H1 (cell line): ENCODE data around the gene FABP6. TPM values are rescaled to one million over a fixed set of nuclear protein-coding genes. Genes with fewer than 3 reads are reported as not detected.

ENCODE experiments used
- CTCF ChIA-PET: fragments of 300-600 bp; sonication (Branson Sonifier 250); formaldehyde crosslinking; loops from one replicate; lab custom pipeline; 2021; ENCODE audit not compliant: partially characterized antibody; lab: Charles Lee
- POLR2A ChIA-PET: fragments of 300-600 bp; sonication (Branson Sonifier 250); formaldehyde crosslinking; loops from one replicate; lab custom pipeline; 2021; ENCODE audit warnings: inconsistent platforms; ENCODE audit not compliant: partially characterized antibody; lab: Charles Lee
- DNase-seq, 2 experiments: peaks; one replicate each; pipeline versions ENCODE4 v3.0.0 to v3.0.0-alpha.2; 2010 to 2022; ENCODE audit warnings: low spot score in 2 of 2, low read depth in 1 of 2, mixed read lengths in 1 of 2
- FAIRE-seq: peaks from 2 replicates; lab custom pipeline; 2011; peaks lifted over from hg19 to GRCh38; lab: Jason Lieb, UNC
- H2AFZ ChIP-seq: 2 replicates; pipeline ENCODE4 v1.8.1; 2012; ENCODE audit warnings: low read length, inconsistent platforms
- H2AK5ac ChIP-seq: 2 replicates; pipeline ENCODE4 v1.6.1; 2013; ENCODE audit warnings: low read depth, low read length
- H2BK120ac ChIP-seq: replicated peaks from 2 replicates; pipeline ENCODE3; 2013; ENCODE audit warnings: low read depth, low read length, inconsistent platforms
- H2BK12ac ChIP-seq: 2 replicates; pipeline ENCODE4 v1.6.1; 2013; ENCODE audit warnings: low read depth, low read length
- H2BK15ac ChIP-seq: 2 replicates; pipeline ENCODE4 v1.6.1; 2013; ENCODE audit warnings: low read length
- H2BK20ac ChIP-seq: 2 replicates; pipeline ENCODE4 v1.6.1; 2013; ENCODE audit warnings: low read length
- H2BK5ac ChIP-seq: 2 replicates; pipeline ENCODE4 v1.6.1; 2013; ENCODE audit warnings: low read depth, low read length
- H3K14ac ChIP-seq: 2 replicates; pipeline ENCODE4 v1.6.1; 2013; ENCODE audit warnings: inconsistent platforms; ENCODE audit not compliant: insufficient read length
- H3K18ac ChIP-seq: 2 replicates; pipeline ENCODE4 v1.6.1; 2013; ENCODE audit warnings: low read length; ENCODE audit errors: extremely low read depth
- H3K23ac ChIP-seq: 2 replicates; pipeline ENCODE4 v1.6.1; 2013; ENCODE audit warnings: inconsistent platforms; ENCODE audit not compliant: insufficient read length
- H3K23me2 ChIP-seq: 2 replicates; pipeline ENCODE4 v1.6.1; 2013; ENCODE audit warnings: low read depth, low read length
- H3K27ac ChIP-seq: 2 replicates; pipeline ENCODE4 v1.6.1; 2011; ENCODE audit warnings: low read depth, low read length, inconsistent platforms
- H3K27me3 ChIP-seq, 4 experiments: replicated peaks in 1 of 4; 1 replicate in 1 of 4; 2 replicates in 3 of 4; pipeline versions ENCODE4 v1.6.1 to v1.8.1; 2011 to 2013; ENCODE audit warnings: low read length in 3 of 4, mild to moderate bottlenecking in 3 of 4, inconsistent platforms in 2 of 4, mixed read lengths in 2 of 4, moderate library complexity in 1 of 4; ENCODE audit not compliant: control insufficient read depth in 3 of 4, insufficient read depth in 3 of 4; ENCODE audit errors: extremely low read depth in 1 of 4
- H3K36me3 ChIP-seq, 4 experiments: 2 replicates each; pipeline versions ENCODE4 v1.6.1 to v1.8.1; 2011 to 2013; ENCODE audit warnings: mild to moderate bottlenecking in 4 of 4, low read length in 3 of 4, moderate library complexity in 2 of 4, control low read depth in 1 of 4, inconsistent platforms in 1 of 4; ENCODE audit not compliant: insufficient read depth in 4 of 4, control insufficient read depth in 2 of 4
- H3K4ac ChIP-seq: replicated peaks from 2 replicates; pipeline ENCODE3; 2013; ENCODE audit warnings: low read length, low read depth, mixed read lengths, inconsistent platforms; ENCODE audit not compliant: insufficient read length
- H3K4me1 ChIP-seq, 4 experiments: replicated peaks in 1 of 4; 1 replicate in 1 of 4; 2 replicates in 3 of 4; pipeline versions ENCODE4 v1.6.1 to v1.8.1; 2011 to 2013; ENCODE audit warnings: low read length in 3 of 4, inconsistent platforms in 2 of 4, mixed read lengths in 1 of 4; ENCODE audit not compliant: insufficient read depth in 4 of 4, control insufficient read depth in 3 of 4
- H3K4me2 ChIP-seq, 2 experiments: 2 replicates each; pipeline versions ENCODE4 v1.6.1 to v1.8.1; 2011 to 2013; ENCODE audit warnings: low read depth in 2 of 2, low read length in 2 of 2, control low read depth in 1 of 2, inconsistent platforms in 1 of 2, mild to moderate bottlenecking in 1 of 2; ENCODE audit not compliant: insufficient read depth in 1 of 2
- H3K4me3 ChIP-seq, 4 experiments: fragments of 200-600, 300-600 bp in 1 of 4; sonication (generic), shearing (Covaris generic), sonication (Bioruptor Twin) in 1 of 4; 2 replicates each; pipeline versions ENCODE4 v1.5.1 to v1.8.1; 2011 to 2016; ENCODE audit warnings: low read length in 4 of 4, low read depth in 3 of 4, control low read depth in 2 of 4, inconsistent platforms in 2 of 4, mild to moderate bottlenecking in 2 of 4, mixed read lengths in 1 of 4, moderate library complexity in 1 of 4; ENCODE audit not compliant: insufficient read depth in 2 of 4; ENCODE audit errors: extremely low read depth in 1 of 4
- H3K56ac ChIP-seq: replicated peaks from 2 replicates; pipeline ENCODE3; 2013; ENCODE audit warnings: low read depth, mild to moderate bottlenecking, mixed read lengths, low read length, inconsistent platforms; ENCODE audit not compliant: insufficient read length
- H3K79me1 ChIP-seq: 2 replicates; pipeline ENCODE4 v1.6.1; 2013; ENCODE audit warnings: low read depth, low read length, control low read depth
- H3K79me2 ChIP-seq, 2 experiments: 2 replicates each; pipeline versions ENCODE4 v1.6.1 to v1.8.1; 2012 to 2013; ENCODE audit warnings: low read length in 2 of 2, mild to moderate bottlenecking in 2 of 2, inconsistent platforms in 1 of 2; ENCODE audit not compliant: insufficient read depth in 2 of 2, control insufficient read depth in 1 of 2
- H3K9ac ChIP-seq, 4 experiments: replicated peaks in 1 of 4; 1 replicate in 1 of 4; 2 replicates in 3 of 4; pipeline versions ENCODE4 v1.6.1 to v1.8.1; 2011 to 2013; ENCODE audit warnings: low read depth in 3 of 4, low read length in 3 of 4, control low read depth in 2 of 4, mild to moderate bottlenecking in 2 of 4, moderate library complexity in 2 of 4, inconsistent platforms in 1 of 4; ENCODE audit errors: extremely low read depth in 1 of 4
- H3K9me3 ChIP-seq, 2 experiments: 2 replicates each; pipeline versions ENCODE4 v1.6.1 to v1.8.1; 2012 to 2013; ENCODE audit warnings: mild to moderate bottlenecking in 2 of 2, moderate library complexity in 2 of 2, control low read depth in 1 of 2, inconsistent platforms in 1 of 2, low read depth in 1 of 2, low read length in 1 of 2, mixed read lengths in 1 of 2; ENCODE audit not compliant: insufficient read depth in 2 of 2
- H4K20me1 ChIP-seq, 2 experiments: replicated peaks in 1 of 2; 2 replicates each; pipeline versions ENCODE3 to v1.8.1; 2011 to 2013; ENCODE audit warnings: inconsistent platforms in 2 of 2, low read length in 2 of 2, mild to moderate bottlenecking in 1 of 2; ENCODE audit not compliant: insufficient read depth in 2 of 2, control insufficient read depth in 1 of 2
- H4K5ac ChIP-seq: 2 replicates; pipeline ENCODE4 v1.6.1; 2013; ENCODE audit warnings: low read length, low read depth, mixed read lengths, inconsistent platforms; ENCODE audit not compliant: insufficient read length
- H4K8ac ChIP-seq: 2 replicates; pipeline ENCODE4 v1.8.0; 2013; ENCODE audit warnings: mild to moderate bottlenecking, moderate library complexity, low read length, inconsistent platforms; ENCODE audit not compliant: insufficient read depth; ENCODE audit errors: extremely low read depth
- H4K91ac ChIP-seq: replicated peaks from 2 replicates; pipeline ENCODE3; 2013; ENCODE audit warnings: low read length, mixed read lengths, inconsistent platforms; ENCODE audit not compliant: insufficient read length
- CEBPB ChIP-seq: IDR thresholded peaks from 2 replicates; pipeline ENCODE4 v1.6.1; 2012; ENCODE audit warnings: low read depth, low read length
- CHD1 ChIP-seq: IDR thresholded peaks from 2 replicates; pipeline ENCODE4 v1.6.1; 2012; ENCODE audit warnings: low read depth, low read length, improper control_type of control experiment
- CREB1 ChIP-seq: IDR thresholded peaks from 2 replicates; pipeline ENCODE4 v1.6.1; 2012; ENCODE audit warnings: inconsistent platforms
- KDM4A ChIP-seq: IDR thresholded peaks from one replicate; pipeline ENCODE4 v1.7.1; 2012; ENCODE audit warnings: low read depth, mild to moderate bottlenecking, moderate library complexity, low read length, inconsistent platforms; ENCODE audit not compliant: severe bottlenecking
- PHF8 ChIP-seq: fragments of 200-600 bp; sonication (generic); conservative IDR thresholded peaks from 2 replicates; pipeline ENCODE4 v1.7.1; 2012; ENCODE audit warnings: low read depth, mild to moderate bottlenecking, inconsistent platforms, low read length, moderate library complexity
- SIN3A ChIP-seq, 2 experiments: IDR thresholded peaks in 1 of 2; conservative IDR thresholded peaks in 1 of 2; 2 replicates each; pipeline ENCODE4 v1.6.1; 2011 to 2012; ENCODE audit warnings: low read length in 2 of 2, improper control_type of control experiment in 1 of 2, low read depth in 1 of 2, mild to moderate bottlenecking in 1 of 2
- SP2 ChIP-seq: IDR thresholded peaks from 2 replicates; pipeline ENCODE4 v1.6.1; 2012; ENCODE audit warnings: mild to moderate bottlenecking, low read length, inconsistent platforms
- SP4 ChIP-seq: IDR thresholded peaks from 2 replicates; pipeline ENCODE4 v1.6.1; 2012; ENCODE audit warnings: low read length, inconsistent platforms
- TEAD4 ChIP-seq: IDR thresholded peaks from 2 replicates; pipeline ENCODE4 v1.6.1; 2012; ENCODE audit warnings: low read depth, low read length, inconsistent platforms, mixed read lengths
- USF2 ChIP-seq: IDR thresholded peaks from 2 replicates; pipeline ENCODE4 v1.6.1; 2011; ENCODE audit warnings: low read length, improper control_type of control experiment
- WGBS, 2 experiments: shearing (Covaris generic) in 1 of 2; methylation state at CpG; one replicate each; pipeline versions ENCODE4 v1.1.6 to v1.1.7; 2013 to 2015; ENCODE audit warnings: low lambda C conversion rate in 2 of 2, mixed read lengths in 2 of 2, inconsistent platforms in 1 of 2, low coverage in 1 of 2, missing lambda C conversion rate in 1 of 2; ENCODE audit not compliant: insufficient replicate concordance in 2 of 2, insufficient coverage in 1 of 2, insufficient read length in 1 of 2; ENCODE audit errors: extremely low coverage in 1 of 2, missing lambda C conversion rate in 1 of 2; 5-methylcytosine and 5-hydroxymethylcytosine counted together
- polyA plus RNA-seq, 7 experiments: library from polyadenylated mRNA; depleted of rRNA in 3 of 7; stranded (reverse) in 5 of 7; unstranded in 2 of 7; fragments of >200 nt in 5 of 7; fragments of 200-250 nt in 2 of 7; gene quantifications; 1 replicate in 5 of 7; 2 replicates in 1 of 7; 4 replicates in 1 of 7; pipeline versions ENCODE4 v1.2.1 to v1.2.3, GENCODE V29; 2011 to 2013; ENCODE audit warnings: missing spikeins in 2 of 7, mixed read lengths in 2 of 7
- total RNA-seq: library from RNA; stranded (reverse); fragmentation: NEBNext Ultra II Directional; extraction: Animal tissue kit (Norgen Biotek cat#: 25700); gene quantifications from 2 replicates; pipeline ENCODE4 v1.2.1, GENCODE V29; 2021

The FABP6 gene
- total and polyA plus RNA-seq, 2 of the 8 experiments (the other 6 are each of a cell fraction or from before 2014, with no cell fraction given): 4.8 to 6.1 TPM

GRCh38 chr5:160272889-160273288, 43.6 kb downstream of the FABP6 start:
- ChIA-PET CTCF (interaction anchor here (1.2 to 27.2 kb wide), 5 partner anchors 14 to 73 kb away, joined by 3 to 362 read pairs (median 8); no protein-coding TSS in a partner anchor), POLR2A (interaction anchor here (1.0 to 3.1 kb wide), 5 partner anchors 9 to 24 kb away, joined by 3 to 12 read pairs (median 4); no protein-coding TSS in a partner anchor)
- TF ChIP-seq CEBPB (no peak), CREB1 (no peak), SIN3A (conservative IDR thresholded peaks at IDR 0.05 in 1 of 2, IDR thresholded peaks at IDR 0.05 in 1 of 2; ENCODE audit: low read depth in 1 of 2, low read length in 2 of 2) (no peak), USF2 (no peak), PHF8 (no peak), TEAD4 (no peak), SP4 (no peak), SP2 (no peak), KDM4A (no peak), CHD1 (no peak)
- peaks cover 0 to 2% of the 10 kb centered on the region in 2 experiments for H4K20me1 ChIP-seq
- H4K8ac ChIP-seq: no peak overlapping the region
- DNase-seq (no peak), FAIRE-seq (no peak)
- H3K79me2 ChIP-seq: peaks cover 0 to 3% of the 10 kb centered on the region in 2 experiments; a peak in 1 of 4 replicates
- H2BK20ac ChIP-seq: no peak overlapping the region
- H2AK5ac ChIP-seq: no peak overlapping the region
- peaks cover 2 to 23% (median 7%) of the 10 kb centered on the region in 4 experiments; a peak in 6 of 8 replicates for H3K36me3 ChIP-seq
- H4K91ac ChIP-seq: no peak overlapping the region
- no peak overlapping the region for H2BK5ac ChIP-seq
- H4K5ac ChIP-seq: no peak overlapping the region
- H3K9ac ChIP-seq: no peak overlapping the region
- no peaks in the 10 kb centered on the region for H3K23me2 ChIP-seq
- H3K4me2 ChIP-seq: no peak overlapping the region
- no peaks in the 10 kb centered on the region; the same call in 1 of the 2 replicates for H3K79me1 ChIP-seq
- H3K27ac ChIP-seq: no peak overlapping the region
- no peak overlapping the region for H2BK12ac ChIP-seq
- H3K4me1 ChIP-seq: peaks cover 0 to 12% (median 11%) of the 10 kb centered on the region in 4 experiments; a peak in 6 of 7 replicates
- H2AFZ ChIP-seq: no peak overlapping the region
- WGBS, 2 experiments: 93% methylated on average over 2 of the region's 2 CpGs; no CpG with 5 or more reads in 1 of the 2 experiments
- no peak overlapping the region for H3K56ac ChIP-seq
- no peaks in the 10 kb centered on the region for H3K27me3 ChIP-seq
- no peak overlapping the region for H3K18ac ChIP-seq
- no peak overlapping the region for H2BK120ac ChIP-seq
- H3K9me3 ChIP-seq: no peaks in the 10 kb centered on the region
- no peak overlapping the region for H3K4me3 ChIP-seq
- no peak overlapping the region for H2BK15ac ChIP-seq
- no peak overlapping the region for H3K4ac ChIP-seq
- no peak overlapping the region for H3K14ac ChIP-seq
- H3K23ac ChIP-seq: no peak overlapping the region
